ENCODE data around the gene PEA15. TPM values are rescaled to one million over a fixed set of nuclear protein-coding genes. Genes with fewer than 3 reads are reported as not detected.

The PEA15 gene
- total RNA-seq, 3 donors from 2014 or later (not counting 1 experiment from before 2014, with no cell fraction given) = 25.3 to 27.9 (median 25.5) TPM

DNA sequence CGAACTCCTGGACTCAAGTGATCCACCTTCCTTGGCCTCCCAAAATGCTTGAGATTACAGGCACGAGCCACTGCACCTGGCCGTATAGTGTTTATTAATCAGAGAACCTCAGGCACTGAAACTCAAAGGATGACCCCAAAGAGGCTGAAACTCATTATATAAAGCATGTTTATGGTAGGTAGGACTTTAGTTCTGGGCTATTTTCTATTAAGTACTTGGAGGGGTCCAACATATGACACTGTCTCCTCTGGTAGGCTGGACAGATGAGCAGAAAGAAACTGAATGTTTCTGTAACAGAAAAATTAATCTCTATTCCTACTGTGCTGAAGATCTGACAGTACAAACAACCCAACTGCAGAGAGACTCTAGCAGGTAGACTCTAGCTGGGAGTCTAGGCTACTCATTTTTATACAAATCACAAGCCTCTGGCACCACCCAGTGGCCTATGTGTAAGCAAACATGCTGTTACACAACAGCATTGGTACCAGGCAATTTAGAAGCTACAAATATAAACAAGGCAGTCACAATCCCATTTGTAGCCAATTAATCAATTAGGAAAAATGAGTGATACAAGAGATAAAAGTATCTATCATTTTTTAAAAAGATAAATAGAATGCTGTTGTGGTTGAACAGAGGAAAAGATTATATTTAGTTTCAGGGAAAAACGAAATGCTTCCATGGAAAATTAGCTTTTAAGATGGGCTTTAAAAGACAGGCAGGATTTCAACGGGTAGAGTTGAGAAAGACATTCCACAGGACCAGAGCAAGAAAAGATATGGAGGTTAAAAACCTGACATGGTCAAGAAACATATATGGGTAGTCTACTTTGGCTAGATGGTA is 46.7 kb downstream of the PEA15 start:
- Mint-ChIP-seq H3K9me3 (no peaks in the 10 kb centered on the region), H3K27ac (peak overlapping the region; percentile 2 to 76), H3K4me3 (no peak overlapping the region), H3K27me3 (ENCODE audit: low read depth in 2 of 2) (no peaks in the 10 kb centered on the region), H3K36me3 (no peaks in the 10 kb centered on the region), H3K4me1 (peaks cover 6 to 26% of the 10 kb centered on the region in 2 donors)
- H3K27me3 ChIP-seq (ENCODE audit: control insufficient read depth, insufficient read depth, low read length) = no peaks in the 10 kb centered on the region
- TF ChIP-seq, protein P1, sequence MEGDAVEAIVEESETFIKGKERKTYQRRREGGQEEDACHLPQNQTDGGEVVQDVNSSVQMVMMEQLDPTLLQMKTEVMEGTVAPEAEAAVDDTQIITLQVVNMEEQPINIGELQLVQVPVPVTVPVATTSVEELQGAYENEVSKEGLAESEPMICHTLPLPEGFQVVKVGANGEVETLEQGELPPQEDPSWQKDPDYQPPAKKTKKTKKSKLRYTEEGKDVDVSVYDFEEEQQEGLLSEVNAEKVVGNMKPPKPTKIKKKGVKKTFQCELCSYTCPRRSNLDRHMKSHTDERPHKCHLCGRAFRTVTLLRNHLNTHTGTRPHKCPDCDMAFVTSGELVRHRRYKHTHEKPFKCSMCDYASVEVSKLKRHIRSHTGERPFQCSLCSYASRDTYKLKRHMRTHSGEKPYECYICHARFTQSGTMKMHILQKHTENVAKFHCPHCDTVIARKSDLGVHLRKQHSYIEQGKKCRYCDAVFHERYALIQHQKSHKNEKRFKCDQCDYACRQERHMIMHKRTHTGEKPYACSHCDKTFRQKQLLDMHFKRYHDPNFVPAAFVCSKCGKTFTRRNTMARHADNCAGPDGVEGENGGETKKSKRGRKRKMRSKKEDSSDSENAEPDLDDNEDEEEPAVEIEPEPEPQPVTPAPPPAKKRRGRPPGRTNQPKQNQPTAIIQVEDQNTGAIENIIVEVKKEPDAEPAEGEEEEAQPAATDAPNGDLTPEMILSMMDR (IDR thresholded peaks at IDR 0.05) = peak; percentile 61
- H3K9me3 ChIP-seq (ENCODE audit: control insufficient read depth, insufficient read depth, low read length) = no peaks in the 10 kb centered on the region
- H3K36me3 ChIP-seq (ENCODE audit: control insufficient read depth, insufficient read depth, low read length) = peaks cover 12% of the 10 kb centered on the region
- intact Hi-C loops (cut with micrococcal nuclease) = loop anchor here (1.0 to 2.0 kb wide), 2 partner anchors 59 to 143 kb away; no protein-coding TSS in a partner anchor
- H3K4me1 ChIP-seq (ENCODE audit: control insufficient read depth, insufficient read depth, low read length) = no peaks in the 10 kb centered on the region
- no peak overlapping the region for H3K27ac ChIP-seq (ENCODE audit: low read length)
- 88% methylated on average over 5 of the region's 5 CpGs for WGBS (ENCODE audit: insufficient coverage)
- ATAC-seq (peak; percentile 87 to 99 (median 93)), DNase-seq (peak; percentile 33 to 79)
- no peak overlapping the region for H3K4me3 ChIP-seq (ENCODE audit: low read length)

DNA sequence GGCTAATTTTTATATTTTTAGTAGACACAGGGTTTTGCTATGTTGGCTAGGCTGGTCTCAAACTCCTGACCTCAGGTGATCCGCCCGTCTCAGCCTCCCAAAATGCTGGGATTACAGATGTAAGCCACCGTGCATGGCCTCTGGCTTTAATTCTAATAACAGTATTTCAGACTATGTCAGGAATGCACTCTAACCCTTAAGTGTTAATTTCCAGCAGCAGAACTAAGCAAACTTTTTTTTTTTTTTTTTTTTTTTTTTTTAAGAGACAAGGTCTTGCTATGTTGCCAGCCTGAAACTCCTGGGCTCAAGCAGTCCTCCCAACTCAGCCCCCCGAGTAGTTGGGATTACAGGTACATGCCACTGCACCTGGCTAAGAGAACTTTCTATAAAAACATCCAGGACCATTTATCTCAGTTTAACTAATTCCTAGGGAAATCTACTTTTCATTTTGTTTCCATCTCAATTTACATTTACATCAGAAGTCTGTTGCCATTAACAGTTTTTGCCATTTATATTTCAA is 50.7 kb downstream of the PEA15 start:
- Mint-ChIP-seq H3K4me3 (no peak overlapping the region), H3K27ac (no peak overlapping the region), H3K36me3 (no peaks in the 10 kb centered on the region), H3K9me3 (no peaks in the 10 kb centered on the region), H3K4me1 (peaks cover 23 to 24% of the 10 kb centered on the region in 2 donors), H3K27me3 (ENCODE audit: low read depth in 2 of 2) (no peaks in the 10 kb centered on the region)
- H3K9me3 ChIP-seq (ENCODE audit: control insufficient read depth, insufficient read depth, low read length) = no peaks in the 10 kb centered on the region
- peaks cover 3% of the 10 kb centered on the region for H3K4me1 ChIP-seq (ENCODE audit: control insufficient read depth, insufficient read depth, low read length)
- H3K4me3 ChIP-seq (ENCODE audit: low read length) = no peak overlapping the region
- DNase-seq = no peak
- H3K27ac ChIP-seq (ENCODE audit: low read length) = no peak overlapping the region
- H3K27me3 ChIP-seq (ENCODE audit: control insufficient read depth, insufficient read depth, low read length) = no peaks in the 10 kb centered on the region
- WGBS (ENCODE audit: insufficient coverage) = 99% methylated on average over 4 of the region's 4 CpGs
- no peak for ATAC-seq
- TF ChIP-seq, protein P1 (IDR thresholded peaks at IDR 0.05) = no peak
- intact Hi-C loops (cut with micrococcal nuclease) = no loop called here
- H3K36me3 ChIP-seq (ENCODE audit: control insufficient read depth, insufficient read depth, low read length) = peaks cover 11% of the 10 kb centered on the region

DNA sequence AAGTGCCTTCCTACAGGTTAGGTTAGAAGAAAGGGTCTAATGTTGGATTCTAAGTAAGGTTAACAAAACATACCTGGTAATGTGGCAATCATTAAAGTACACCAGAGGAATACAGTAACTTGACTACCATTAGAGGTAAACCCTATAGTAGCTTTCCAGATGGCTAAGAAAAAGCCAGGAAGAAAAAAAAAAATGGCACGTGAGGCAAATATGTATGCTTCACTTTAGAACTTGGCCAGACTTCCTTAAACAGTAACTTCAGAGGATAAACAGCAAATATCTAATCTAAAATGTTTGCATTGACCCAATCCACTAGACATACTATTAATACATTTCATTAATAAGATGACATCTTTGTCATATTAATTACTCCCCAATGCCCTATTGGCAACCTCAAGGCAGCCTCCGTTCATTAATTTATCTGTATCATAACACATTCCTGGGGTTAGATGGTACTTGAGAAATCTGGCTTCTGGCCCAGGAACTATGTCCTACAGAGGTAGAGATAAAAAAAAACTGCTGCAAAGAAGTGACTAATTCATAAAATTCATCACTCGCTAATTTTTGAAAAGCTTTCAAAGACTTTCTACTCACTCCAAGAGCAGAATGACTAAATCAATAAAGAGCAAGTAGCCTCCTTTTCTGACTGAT is 51.3 kb downstream of the PEA15 start:
- no peaks in the 10 kb centered on the region for H3K36me3 Mint-ChIP-seq
- ATAC-seq (no peak), DNase-seq (no peak)
- no peak overlapping the region for H3K4me3 Mint-ChIP-seq
- no peak overlapping the region for H3K27ac Mint-ChIP-seq
- peaks cover 26% of the 10 kb centered on the region in 2 donors for H3K4me1 Mint-ChIP-seq
- TF ChIP-seq, protein P1 (IDR thresholded peaks at IDR 0.05) = no peak
- 71% methylated on average over 2 of the region's 3 CpGs for WGBS (ENCODE audit: insufficient coverage)
- H3K27ac ChIP-seq (ENCODE audit: low read length) = no peak overlapping the region
- no peak overlapping the region for H3K4me3 ChIP-seq (ENCODE audit: low read length)
- peaks cover 6% of the 10 kb centered on the region for H3K4me1 ChIP-seq (ENCODE audit: control insufficient read depth, insufficient read depth, low read length)
- H3K27me3 Mint-ChIP-seq (ENCODE audit: low read depth in 2 of 2) = no peaks in the 10 kb centered on the region
- intact Hi-C loops (cut with micrococcal nuclease) = no loop called here
- H3K36me3 ChIP-seq (ENCODE audit: control insufficient read depth, insufficient read depth, low read length) = peaks cover 11% of the 10 kb centered on the region
- no peaks in the 10 kb centered on the region for H3K9me3 Mint-ChIP-seq
- H3K9me3 ChIP-seq (ENCODE audit: control insufficient read depth, insufficient read depth, low read length) = no peaks in the 10 kb centered on the region
- no peaks in the 10 kb centered on the region for H3K27me3 ChIP-seq (ENCODE audit: control insufficient read depth, insufficient read depth, low read length)

Data from natural killer cell (primary cell).